IMR-90 (cell line): ENCODE measurements around the gene PARVB. TPM values are rescaled to one million over a fixed set of nuclear protein-coding genes. Genes with fewer than 3 reads are reported as not detected.

Experiments
- ATAC-seq: fragments of 200-7000 bp; cut with Tn5 transposase; 2 replicates; pipeline ENCODE4 v1.9.1; 2020; ENCODE audit warnings: low read depth, mild to moderate bottlenecking, moderate library complexity
- BruUV-seq: library from RNA; stranded (reverse); fragments of 400-500 nt; replicated peaks from 2 replicates; lab custom pipeline; 2021; lab: Mats Ljungman, UMichigan
- CTCF ChIA-PET: fragments of 300-600 bp; formaldehyde crosslinking; extraction: SDS; loops from one replicate; lab custom pipeline; 2021; ENCODE audit warnings: antibody characterized with exemption; lab: Yijun Ruan, JAX
- POLR2A ChIA-PET: fragments of 300-600 bp; sonication (Branson Sonifier 250); formaldehyde crosslinking; loops from one replicate; lab custom pipeline; 2022; ENCODE audit warnings: antibody characterized with exemption; ENCODE audit not compliant: unreplicated experiment; lab: Charles Lee
- DNase-seq: peaks from one replicate; pipeline ENCODE4 v3.0.0; 2013
- H2AFZ ChIP-seq: replicated peaks from 2 replicates; pipeline ENCODE3; 2013; ENCODE audit warnings: low read length, mild to moderate bottlenecking; ENCODE audit not compliant: poor library complexity
- H2AK5ac ChIP-seq: 2 replicates; pipeline ENCODE4 v1.6.1; 2013; ENCODE audit warnings: low read depth, low read length, inconsistent platforms
- H2AK9ac ChIP-seq: replicated peaks from 2 replicates; pipeline ENCODE3; 2013; ENCODE audit warnings: mild to moderate bottlenecking, low read depth, low read length, moderate library complexity; ENCODE audit not compliant: poor library complexity
- H2BK120ac ChIP-seq: 2 replicates; pipeline ENCODE4 v1.6.1; 2013; ENCODE audit warnings: low read depth, low read length, inconsistent platforms
- H2BK15ac ChIP-seq: 3 replicates; pipeline ENCODE4 v1.6.1; 2013; ENCODE audit warnings: low read depth, low read length, inconsistent platforms
- H2BK20ac ChIP-seq: 2 replicates; pipeline ENCODE4 v1.6.1; 2013; ENCODE audit warnings: low read depth, mild to moderate bottlenecking, inconsistent platforms, low read length, moderate library complexity
- H2BK5ac ChIP-seq: 2 replicates; pipeline ENCODE4 v1.6.1; 2013; ENCODE audit warnings: mild to moderate bottlenecking, low read depth, low read length, inconsistent platforms; ENCODE audit not compliant: poor library complexity, severe bottlenecking
- H3K14ac ChIP-seq: replicated peaks from 2 replicates; pipeline ENCODE4 v1.6.1; 2013; ENCODE audit warnings: low read depth, low read length, inconsistent platforms
- H3K18ac ChIP-seq: 2 replicates; pipeline ENCODE4 v1.6.1; 2013; ENCODE audit warnings: low read depth, low read length, control low read depth
- H3K23ac ChIP-seq: 2 replicates; pipeline ENCODE4 v1.6.1; 2013; ENCODE audit warnings: low read depth, low read length, inconsistent platforms
- H3K27ac ChIP-seq: 2 replicates; pipeline ENCODE4 v1.5.1; 2013; ENCODE audit warnings: mild to moderate bottlenecking, control low read depth, low read length; ENCODE audit not compliant: insufficient read depth
- H3K27me3 ChIP-seq: 2 replicates; pipeline ENCODE4 v1.6.1; 2013; ENCODE audit warnings: low read length; ENCODE audit not compliant: control insufficient read depth, insufficient read depth
- H3K36me3 ChIP-seq: 2 replicates; pipeline ENCODE4 v1.6.1; 2013; ENCODE audit warnings: low read length, mixed read lengths; ENCODE audit not compliant: control insufficient read depth, insufficient read depth
- H3K4ac ChIP-seq: 2 replicates; pipeline ENCODE4 v1.6.1; 2013; ENCODE audit warnings: low read depth, low read length, inconsistent platforms
- H3K4me1 ChIP-seq: 2 replicates; pipeline ENCODE4 v1.6.1; 2013; ENCODE audit warnings: low read length, mixed read lengths; ENCODE audit not compliant: control insufficient read depth, insufficient read depth
- H3K4me2 ChIP-seq: 2 replicates; pipeline ENCODE4 v1.6.1; 2013; ENCODE audit warnings: low read depth, mild to moderate bottlenecking, control low read depth, low read length, moderate library complexity
- H3K4me3 ChIP-seq: 2 replicates; pipeline ENCODE4 v1.5.1; 2013; ENCODE audit warnings: low read depth, mild to moderate bottlenecking, control low read depth, low read length, moderate library complexity; ENCODE audit not compliant: insufficient read depth
- H3K56ac ChIP-seq: 2 replicates; pipeline ENCODE4 v1.6.1; 2013; ENCODE audit warnings: low read length, inconsistent platforms; ENCODE audit not compliant: insufficient read depth; ENCODE audit errors: extremely low read depth
- H3K79me1 ChIP-seq, 2 experiments: 2 replicates each; pipeline ENCODE4 v1.6.1; 2013; ENCODE audit warnings: low read length in 2 of 2, inconsistent platforms in 1 of 2, low read depth in 1 of 2
- H3K9ac ChIP-seq: 2 replicates; pipeline ENCODE4 v1.6.1; 2013; ENCODE audit warnings: low read depth, low read length, control low read depth
- H3K9me1 ChIP-seq: 2 replicates; pipeline ENCODE4 v1.6.1; 2013; ENCODE audit warnings: low read length, inconsistent platforms; ENCODE audit not compliant: insufficient read depth
- H3K9me3 ChIP-seq: 2 replicates; pipeline ENCODE4 v1.6.1; 2013; ENCODE audit warnings: low read length; ENCODE audit not compliant: control insufficient read depth, insufficient read depth
- H4K20me1 ChIP-seq: 2 replicates; pipeline ENCODE4 v1.6.1; 2013; ENCODE audit warnings: low read length, inconsistent platforms; ENCODE audit not compliant: insufficient read depth
- H4K5ac ChIP-seq: 2 replicates; pipeline ENCODE4 v1.6.1; 2013; ENCODE audit warnings: mild to moderate bottlenecking, low read depth, low read length, control low read depth
- H4K8ac ChIP-seq, 2 experiments: 2 replicates each; pipeline ENCODE4 v1.6.1; 2013; ENCODE audit warnings: low read depth in 2 of 2, low read length in 2 of 2, control low read depth in 1 of 2, inconsistent platforms in 1 of 2
- H4K91ac ChIP-seq: 2 replicates; pipeline ENCODE4 v1.6.1; 2013; ENCODE audit warnings: low read depth, low read length, inconsistent platforms; ENCODE audit not compliant: insufficient read depth
- CEBPB ChIP-seq: IDR thresholded peaks from 2 replicates; pipeline ENCODE4 v1.6.1; 2012; ENCODE audit warnings: low read depth, low read length, improper control_type of control experiment
- CHD1 ChIP-seq: IDR thresholded peaks from 2 replicates; pipeline ENCODE4 v1.6.1; 2012; ENCODE audit warnings: low read depth, low read length, improper control_type of control experiment
- CTCF ChIP-seq: conservative IDR thresholded peaks from 2 replicates; pipeline ENCODE4 v1.5.1; 2012; ENCODE audit warnings: mild to moderate bottlenecking, low read depth, low read length, improper control_type of control experiment
- ELK1 ChIP-seq: fragments of 150-350 bp; IDR thresholded peaks from 2 replicates; pipeline ENCODE4 v1.6.1; 2016; ENCODE audit warnings: low read depth, mild to moderate bottlenecking, low read length, moderate library complexity, borderline replicate concordance
- FOS ChIP-seq: fragments of 150-350 bp; IDR thresholded peaks from 2 replicates; pipeline ENCODE4 v1.6.1; 2016; ENCODE audit warnings: low read depth, low read length
- MAFK ChIP-seq: IDR thresholded peaks from 2 replicates; pipeline ENCODE4 v1.6.1; 2012; ENCODE audit warnings: low read depth, low read length, improper control_type of control experiment
- MAZ ChIP-seq: IDR thresholded peaks from 2 replicates; pipeline ENCODE4 v1.6.1; 2012; ENCODE audit warnings: low read depth, mild to moderate bottlenecking, low read length, improper control_type of control experiment, moderate library complexity, borderline replicate concordance
- NFE2L2 ChIP-seq: fragments of 150-350 bp; IDR thresholded peaks from 2 replicates; pipeline ENCODE4 v1.6.1; 2016; ENCODE audit warnings: low read depth, mild to moderate bottlenecking, low read length
- POLR2A ChIP-seq: IDR thresholded peaks from 2 replicates; pipeline ENCODE4 v1.6.1; 2012; ENCODE audit warnings: mild to moderate bottlenecking, low read depth, low read length
- RAD21 ChIP-seq: IDR thresholded peaks from 2 replicates; pipeline ENCODE4 v1.6.1; 2012; ENCODE audit warnings: low read length, improper control_type of control experiment
- RCOR1 ChIP-seq: IDR thresholded peaks from 2 replicates; pipeline ENCODE4 v1.6.1; 2012; ENCODE audit warnings: mild to moderate bottlenecking, low read length, improper control_type of control experiment; ENCODE audit not compliant: insufficient replicate concordance
- WGBS, 2 experiments: methylation state at CpG; one replicate each; pipeline versions ENCODE4 v1.1.5 to v1.1.7; 2013; ENCODE audit warnings: missing lambda C conversion rate in 2 of 2; ENCODE audit not compliant: insufficient read length in 1 of 2; ENCODE audit errors: extremely low coverage in 2 of 2; 5-methylcytosine and 5-hydroxymethylcytosine counted together
- dilution Hi-C: fragments of 300-500 bp; cut with HindIII; formaldehyde crosslinking; loops from one replicate; pipeline ENCODE4 v1.14.3; 2018; ENCODE audit warnings: low sequenced_read_pairs; ENCODE audit not compliant: unreplicated experiment
- in situ Hi-C: fragments of 300-500 bp; cut with MboI; formaldehyde crosslinking; loops from 3 replicates; pipeline ENCODE4 v1.14.3; 2019; ENCODE audit warnings: low sequenced_read_pairs, inconsistent platforms, mixed read lengths
- intact Hi-C: fragments of 100-400 bp; cut with micrococcal nuclease; formaldehyde crosslinking; loops from 2 replicates; pipeline ENCODE4 v1.10.0; 2022
- polyA plus RNA-seq, 3 experiments: library from polyadenylated mRNA; depleted of rRNA; stranded (reverse); fragments of >200 nt; gene quantifications; 2 replicates each; pipeline ENCODE4 v1.2.3, GENCODE V29; 2012; ENCODE audit warnings: low replicate concordance in 1 of 3
- total RNA-seq: library from RNA; depleted of rRNA; stranded (reverse); fragments of >200 nt; gene quantifications from 2 replicates; pipeline ENCODE4 v1.2.3, GENCODE V29; 2012

Gene PARVB
- total and polyA plus RNA-seq, 2 of the 4 experiments (the other 2 are of a cell fraction): 44.3 to 53.9 TPM

GRCh38 chr22:44147008-44147645, 123.0 kb downstream of the PARVB start:
- no TSS peak for BruUV-seq
- peaks cover 16% of the 10 kb centered on the region for H3K4me1 ChIP-seq
- peak overlapping the region; percentile 44; the same call in 1 of the 2 replicates for H3K4ac ChIP-seq
- no peak overlapping the region for H2AFZ ChIP-seq
- no peak overlapping the region for H4K8ac ChIP-seq
- ChIA-PET CTCF (no interaction called here), POLR2A (no interaction called here)
- H3K56ac ChIP-seq: no peak overlapping the region
- H3K4me2 ChIP-seq: no peak overlapping the region
- H3K79me1 ChIP-seq: no peaks in the 10 kb centered on the region
- dilution Hi-C loops: no loop called here
- H2BK20ac ChIP-seq: no peak overlapping the region
- H3K27ac ChIP-seq: no peak overlapping the region
- H3K9me1 ChIP-seq: peaks cover 7% of the 10 kb centered on the region
- no peak overlapping the region for H3K14ac ChIP-seq
- no peak for DNase-seq
- WGBS, 2 experiments: 72% methylated on average over 10 of the region's 12 CpGs; no CpG with 5 or more reads in 1 of the 2 experiments
- ATAC-seq: no peak
- H3K9ac ChIP-seq: no peak overlapping the region
- TF ChIP-seq CHD1 (no peak), MAZ (no peak), CTCF (no peak), RAD21 (no peak), FOS (no peak), CEBPB (no peak), ELK1 (no peak), MAFK (no peak), NFE2L2 (no peak), RCOR1 (no peak), POLR2A (no peak)
- 0 out of 2 replicates have a peak overlapping the region, but pooled peaks have one; percentile 15 for H2AK5ac ChIP-seq
- no peak overlapping the region for H2BK15ac ChIP-seq
- no peaks in the 10 kb centered on the region for H3K9me3 ChIP-seq
- no peaks in the 10 kb centered on the region for H3K27me3 ChIP-seq
- intact Hi-C loops: loop anchor here (10.0 kb wide), 1 partner anchor 178 kb away; no protein-coding TSS in a partner anchor
- H2BK5ac ChIP-seq: no peak overlapping the region
- H4K5ac ChIP-seq: no peak overlapping the region
- no peaks in the 10 kb centered on the region for H4K20me1 ChIP-seq
- H3K18ac ChIP-seq: no peak overlapping the region
- in situ Hi-C loops: no loop called here
- H3K23ac ChIP-seq: no peak overlapping the region
- H4K91ac ChIP-seq: no peak overlapping the region
- no peak overlapping the region for H3K4me3 ChIP-seq
- no peak overlapping the region; the same call in 1 of the 2 replicates for H2BK120ac ChIP-seq
- H2AK9ac ChIP-seq: no peak overlapping the region
- H3K36me3 ChIP-seq: no peaks in the 10 kb centered on the region
